ENCODE measurements around the gene ABCA1.
"Not testable (repeated sequence)": the region's sequence is repeated elsewhere in the genome, so short reads cannot be mapped to it uniquely, and the experiment has no call there.

Gene ABCA1

DNA sequence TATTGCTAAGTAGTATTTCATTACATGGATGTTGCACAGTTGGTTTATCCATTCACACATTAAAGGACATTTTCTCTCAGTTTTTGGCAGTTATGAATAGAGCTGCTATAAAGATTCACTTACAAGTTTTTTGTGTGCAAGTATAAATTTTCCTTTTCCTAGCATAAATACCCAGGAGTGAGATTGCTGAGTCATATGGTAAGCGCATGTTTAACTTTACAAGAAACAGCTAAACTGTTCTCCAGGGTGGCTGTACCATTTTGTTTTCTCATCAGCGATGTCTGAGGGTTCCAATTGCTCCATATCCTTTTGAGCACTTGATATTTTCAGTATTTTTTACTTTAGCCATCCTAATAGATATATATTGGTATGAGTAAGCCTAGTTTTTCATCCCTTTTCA, 16.4 kb upstream of the ABCA1 start:
- FAIRE-seq, result no peak

DNA sequence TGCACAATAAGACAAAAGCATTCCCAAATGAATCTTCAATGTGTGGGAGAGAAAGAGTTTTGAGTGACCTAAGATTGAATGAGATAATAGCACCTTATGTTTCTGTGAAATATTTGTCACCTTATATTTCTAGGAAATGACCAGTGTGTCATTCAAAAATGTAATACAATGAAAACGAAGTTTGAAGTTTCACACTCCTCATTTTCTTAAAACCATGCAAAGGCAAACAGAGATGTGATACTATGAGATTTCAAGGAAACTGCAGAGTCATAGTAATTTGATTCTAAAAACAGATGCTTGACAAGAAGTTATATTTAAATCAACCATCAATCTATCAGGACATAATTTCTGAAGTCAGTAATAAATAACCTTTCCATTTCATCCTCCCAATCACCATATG, 13.6 kb upstream of the ABCA1 start:
- no peak for FAIRE-seq

DNA sequence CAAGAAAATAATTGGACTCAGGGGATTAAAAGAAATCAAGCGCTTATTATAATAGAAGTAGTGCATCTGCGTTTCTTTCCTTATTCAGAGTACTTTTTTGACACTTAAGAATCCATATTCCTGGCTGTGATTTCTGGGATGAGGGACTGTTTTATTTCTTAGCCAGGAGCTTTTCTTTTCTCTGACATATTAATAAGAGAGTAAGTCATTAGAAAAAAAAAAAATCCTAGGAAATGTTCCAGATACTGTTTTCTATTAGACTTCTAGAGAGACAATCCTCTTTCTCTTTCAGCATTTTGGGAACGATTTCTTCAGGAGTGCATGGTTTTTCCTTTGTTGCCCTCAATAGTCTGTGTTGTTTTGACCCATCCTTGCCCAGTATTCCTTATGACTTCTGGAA, 8.3 kb upstream of the ABCA1 start:
- no peak for FAIRE-seq

DNA sequence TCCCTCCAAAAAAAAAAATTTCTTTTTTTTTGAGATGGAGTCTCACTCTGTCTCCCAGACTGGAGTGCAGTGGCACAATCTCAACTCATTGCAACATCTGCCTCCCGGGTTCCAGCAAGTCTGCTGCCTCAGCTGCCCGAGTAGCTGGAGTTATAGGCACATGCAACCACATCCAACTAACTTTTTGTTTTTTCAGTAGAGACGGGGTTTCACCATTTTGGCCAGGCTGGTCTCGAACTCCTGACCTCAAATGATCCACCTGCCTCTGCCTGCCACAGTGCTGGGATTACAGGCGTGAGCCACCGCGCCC, 7.5 kb upstream of the ABCA1 start:
- FAIRE-seq, result not testable (repeated sequence)

DNA sequence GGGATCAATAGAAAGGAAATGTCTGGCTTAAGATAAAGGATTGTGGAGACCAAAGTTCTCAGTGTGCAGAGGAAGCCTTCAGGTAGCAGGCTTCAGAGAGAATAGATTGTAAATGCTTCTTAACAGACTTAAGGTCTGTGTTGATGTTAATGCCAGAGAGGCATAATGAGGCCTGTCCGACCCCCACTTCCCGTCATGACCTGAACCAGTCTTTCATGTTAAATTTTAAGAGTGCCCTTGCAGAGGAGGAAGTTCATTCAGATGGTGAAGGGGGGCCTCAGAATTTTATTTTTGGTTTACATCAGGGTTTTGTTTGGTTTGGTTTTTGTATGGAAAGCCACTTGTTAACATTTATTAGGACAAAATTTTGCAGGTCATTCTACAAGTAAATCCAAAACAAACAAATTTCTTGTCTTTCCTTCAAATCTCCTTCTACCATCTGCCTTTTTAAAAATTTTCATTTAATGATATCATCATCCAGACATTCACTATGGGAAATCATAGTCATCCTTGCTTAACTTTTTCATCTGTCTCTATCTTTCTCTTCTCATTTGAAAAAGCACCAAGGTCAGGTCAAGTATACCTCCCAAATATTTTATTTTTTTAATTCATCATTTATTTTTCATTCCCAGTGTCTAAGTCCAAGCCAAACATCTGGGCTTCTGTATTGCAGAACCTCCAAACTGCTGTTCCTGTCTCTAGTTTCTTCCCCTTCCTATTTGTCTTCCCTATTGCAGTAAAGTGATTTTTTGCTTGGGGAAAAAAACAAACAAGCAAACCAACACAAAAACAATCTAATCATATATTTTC, 6.9 kb upstream of the ABCA1 start:
- FAIRE-seq, result no peak

DNA sequence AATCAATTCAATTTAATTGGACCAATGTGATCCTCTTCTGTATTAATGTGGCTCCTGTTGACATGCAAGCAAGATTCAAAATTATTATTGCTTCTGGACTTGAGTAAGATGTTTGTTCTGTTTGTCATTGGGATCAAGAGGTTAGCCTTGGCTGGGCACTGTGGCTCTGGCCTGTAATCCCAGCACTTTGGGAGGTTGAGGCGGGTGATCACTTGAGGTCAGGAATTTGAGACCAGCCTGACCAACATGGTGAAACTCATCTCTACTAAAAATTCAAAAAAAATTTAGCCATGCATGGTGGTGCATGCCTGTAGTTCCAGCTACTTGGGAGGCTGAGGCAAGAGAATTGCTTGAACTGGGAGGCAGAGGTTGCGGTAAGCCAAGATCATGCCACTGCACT, 5.1 kb upstream of the ABCA1 start:
- not testable (repeated sequence) for FAIRE-seq

DNA sequence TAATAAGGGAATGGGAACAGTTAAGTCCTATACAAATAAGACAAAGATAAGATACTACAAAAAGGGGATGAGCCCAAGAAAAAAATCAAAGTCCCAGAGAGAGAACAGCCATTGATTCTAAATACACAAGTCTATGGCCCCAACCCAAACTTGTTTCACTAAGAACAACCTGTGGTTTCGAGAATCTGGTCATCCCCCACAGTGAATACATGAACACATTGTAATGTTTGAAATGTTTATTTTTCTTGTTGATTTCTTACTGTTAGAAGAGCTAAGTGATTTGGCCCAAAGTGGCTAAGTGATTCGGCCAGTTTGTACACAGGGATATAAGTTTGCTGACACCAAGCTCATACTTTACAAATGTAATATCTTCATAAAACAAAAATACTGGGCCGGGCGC, 3.3 kb upstream of the ABCA1 start:
- FAIRE-seq, result no peak

DNA sequence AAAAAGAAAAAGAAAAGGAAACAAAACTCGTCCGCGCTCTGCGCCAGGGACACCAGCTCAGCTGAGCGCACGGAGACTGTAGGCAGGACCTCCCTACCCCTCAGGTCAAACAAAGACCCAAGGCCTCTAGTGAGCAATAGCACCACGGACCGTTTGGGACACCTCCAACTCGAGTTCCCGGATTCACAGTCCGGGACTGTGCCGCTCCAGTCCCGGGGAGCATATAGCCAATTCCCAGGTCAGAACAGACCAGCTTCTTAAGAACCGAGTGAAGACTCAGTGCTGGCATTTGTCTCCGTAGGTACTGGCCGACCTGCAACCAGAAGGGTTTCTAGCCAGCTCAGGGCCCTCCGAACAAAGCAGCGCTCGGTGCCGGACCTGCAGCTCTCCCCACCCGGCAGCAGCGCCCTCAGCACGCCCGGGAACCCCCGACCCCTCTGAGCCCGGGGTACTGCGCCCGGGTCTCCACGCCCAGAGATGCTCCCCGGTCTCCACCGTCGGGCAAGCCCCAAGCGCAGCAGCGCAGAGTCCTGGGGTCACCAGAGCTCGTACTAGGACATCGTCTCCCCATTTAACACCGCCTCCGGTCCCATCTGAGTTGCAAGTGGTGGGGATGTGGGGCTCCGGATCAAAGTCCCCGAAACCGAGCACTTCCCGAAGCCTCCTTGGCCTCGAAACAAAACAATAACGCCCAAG, 591 bp downstream of the ABCA1 start:
- no peak for FAIRE-seq

DNA sequence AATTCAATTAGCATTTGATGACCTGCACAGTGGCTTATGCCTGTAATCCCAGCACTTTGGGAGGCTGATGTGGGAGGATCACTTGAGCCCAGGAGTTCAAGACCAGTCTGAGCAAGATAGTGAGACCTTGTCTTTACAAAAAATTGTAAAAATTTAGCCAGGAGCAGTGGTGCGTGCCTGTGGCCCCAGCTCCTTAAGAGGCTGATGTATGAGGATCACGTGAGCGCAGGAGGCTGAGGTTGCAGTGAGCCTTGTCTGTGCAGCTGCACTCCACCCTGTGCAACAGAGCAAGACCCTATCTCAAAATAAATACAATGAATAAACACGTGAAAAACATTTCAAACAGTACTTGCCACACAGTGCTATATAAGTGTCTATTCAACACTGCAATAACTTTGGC, 4.2 kb downstream of the ABCA1 start:
- no peak for FAIRE-seq

DNA sequence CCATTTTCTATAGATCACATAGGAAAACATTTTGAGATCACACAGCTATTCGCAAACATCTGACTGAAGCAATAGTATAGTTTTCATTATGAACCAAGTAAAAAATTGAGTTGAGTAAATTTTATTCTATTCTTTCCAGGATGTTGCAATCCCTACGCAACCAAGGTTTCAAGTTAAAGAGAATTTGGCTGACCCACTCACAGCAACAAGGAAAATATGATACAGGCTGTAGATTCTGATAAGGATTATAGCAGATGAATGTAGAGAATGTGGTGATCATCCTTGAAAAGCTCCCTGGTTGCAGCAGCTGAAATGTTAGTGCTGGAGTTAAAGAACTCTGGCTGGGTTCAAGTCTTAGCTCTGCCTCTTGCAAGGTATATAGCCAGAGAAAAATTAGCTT, 4.7 kb downstream of the ABCA1 start:
- no peak for FAIRE-seq

DNA sequence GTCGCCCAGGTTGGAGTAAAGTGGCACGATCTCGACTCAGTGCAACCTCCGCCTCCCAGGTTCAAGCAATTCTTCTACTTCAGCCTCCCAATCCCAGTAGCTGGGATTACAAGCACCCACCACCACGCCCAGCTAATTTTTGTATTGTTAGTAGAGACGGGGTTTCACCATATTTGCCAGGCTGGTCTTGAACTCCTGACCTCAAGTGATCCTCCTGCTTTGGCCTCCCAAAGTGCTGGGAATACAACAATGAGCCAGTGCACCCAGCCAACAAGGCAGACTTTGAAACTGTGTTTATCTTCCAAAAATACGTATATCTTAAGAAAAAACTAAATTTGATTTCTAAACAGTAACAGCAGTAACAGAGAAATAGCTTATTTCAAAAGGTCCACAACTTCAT, 5.2 kb downstream of the ABCA1 start:
- FAIRE-seq, result not testable (repeated sequence)

DNA sequence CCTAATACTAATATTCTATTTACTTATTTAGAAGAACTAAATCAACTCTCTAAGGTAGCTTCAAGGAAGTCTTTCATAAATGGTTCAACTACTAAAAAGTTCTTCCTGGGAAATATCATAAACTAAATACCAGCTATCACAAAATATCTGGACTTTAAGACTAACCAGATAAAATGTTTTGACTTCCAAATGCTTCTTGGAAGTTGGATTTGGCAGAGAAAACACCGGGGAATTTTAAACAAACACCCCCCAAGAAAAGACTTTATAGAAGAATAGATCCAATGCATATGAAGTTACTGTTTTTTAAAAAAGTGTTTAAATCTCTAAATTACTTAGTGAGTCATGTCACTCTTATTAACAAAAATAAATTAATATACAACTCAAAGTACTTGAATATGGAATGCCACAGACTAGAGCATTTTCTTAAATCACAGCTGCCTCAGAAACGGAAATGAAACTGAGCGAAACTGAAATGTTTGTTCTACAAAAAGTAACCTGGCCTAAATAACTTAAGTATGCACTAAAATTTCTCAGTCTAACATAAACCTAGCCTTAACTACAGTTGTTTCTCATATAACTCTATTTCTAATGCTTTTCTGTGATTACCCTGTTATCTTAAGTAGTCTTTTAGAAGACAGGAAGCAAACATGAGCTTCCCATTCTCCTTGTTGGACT, 6.8 kb downstream of the ABCA1 start:
- FAIRE-seq, result no peak

DNA sequence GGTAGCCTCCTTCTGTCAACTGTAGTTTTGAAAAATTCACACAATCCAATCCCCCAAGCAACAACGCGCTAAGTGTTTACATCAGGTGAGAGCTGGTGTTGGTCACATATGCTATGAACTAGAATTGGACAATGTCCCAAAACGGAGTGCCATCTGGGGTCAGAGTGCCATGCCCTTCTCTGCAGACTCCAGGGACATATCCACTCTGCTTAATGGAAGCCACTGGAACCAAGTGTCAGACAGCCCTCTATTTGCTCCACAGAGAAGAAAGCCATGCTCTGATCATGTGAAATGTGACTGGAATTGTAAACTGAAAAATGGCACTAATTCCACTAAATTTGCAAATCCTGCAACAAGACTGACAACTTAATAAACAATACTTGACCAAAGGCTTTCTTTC, 12.2 kb downstream of the ABCA1 start:
- FAIRE-seq, result no peak

DNA sequence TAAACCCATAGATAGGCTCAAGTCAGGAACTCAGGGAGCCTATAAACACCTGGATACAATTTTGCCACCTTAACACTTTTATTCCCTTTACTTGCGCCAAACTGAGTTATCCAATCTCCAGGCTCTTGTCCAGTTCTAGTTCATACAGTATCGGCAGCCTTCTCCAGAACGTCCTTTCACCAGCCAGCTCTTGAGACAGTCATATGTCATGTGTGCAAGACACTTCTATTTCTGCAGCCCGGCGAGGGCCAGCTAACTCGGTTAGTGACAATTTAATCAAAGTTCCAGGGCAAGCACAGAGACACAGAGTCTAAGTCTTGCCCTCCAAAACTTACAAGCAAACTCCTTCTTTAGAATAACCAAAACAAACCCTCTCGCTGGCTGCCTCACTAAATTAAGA, 12.9 kb downstream of the ABCA1 start:
- no peak for FAIRE-seq

DNA sequence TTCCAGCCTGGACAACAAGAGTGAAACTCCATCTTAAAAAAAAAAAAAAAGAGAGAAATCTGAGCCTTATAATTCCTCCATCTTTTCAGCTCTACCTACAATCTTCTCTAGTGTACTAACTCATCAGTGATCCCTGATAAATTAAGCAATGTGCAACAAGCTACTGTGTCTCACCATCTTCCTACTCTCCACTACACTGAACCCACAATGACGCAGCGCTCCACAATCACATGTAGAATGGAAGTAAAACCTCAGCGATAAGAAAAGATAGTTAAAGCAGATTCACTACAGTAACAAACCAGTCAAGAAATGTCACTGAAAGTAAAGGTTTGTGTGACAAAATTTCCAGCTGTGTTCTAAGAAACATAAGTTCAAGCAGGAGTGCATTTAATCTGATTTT, 13.5 kb downstream of the ABCA1 start:
- FAIRE-seq, result no peak

DNA sequence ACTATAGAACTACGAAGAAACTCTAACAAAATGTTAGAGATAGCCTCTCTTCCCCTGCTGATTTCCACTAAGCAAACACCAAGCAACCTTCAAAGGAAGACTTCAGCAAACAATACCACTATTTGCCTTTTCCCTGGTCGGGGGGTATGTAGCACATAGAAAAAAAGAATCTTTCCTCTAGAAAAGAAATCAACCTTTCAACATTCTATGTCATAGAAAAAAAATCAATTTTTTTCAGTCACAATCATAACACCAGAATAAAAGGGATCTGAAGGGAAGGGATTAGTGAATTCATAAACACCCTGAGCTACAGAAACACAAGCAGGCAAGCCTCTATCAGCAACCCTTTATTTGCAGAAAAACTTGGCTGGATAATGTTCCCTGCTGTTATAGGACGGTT, 15.3 kb downstream of the ABCA1 start:
- no peak for FAIRE-seq

DNA sequence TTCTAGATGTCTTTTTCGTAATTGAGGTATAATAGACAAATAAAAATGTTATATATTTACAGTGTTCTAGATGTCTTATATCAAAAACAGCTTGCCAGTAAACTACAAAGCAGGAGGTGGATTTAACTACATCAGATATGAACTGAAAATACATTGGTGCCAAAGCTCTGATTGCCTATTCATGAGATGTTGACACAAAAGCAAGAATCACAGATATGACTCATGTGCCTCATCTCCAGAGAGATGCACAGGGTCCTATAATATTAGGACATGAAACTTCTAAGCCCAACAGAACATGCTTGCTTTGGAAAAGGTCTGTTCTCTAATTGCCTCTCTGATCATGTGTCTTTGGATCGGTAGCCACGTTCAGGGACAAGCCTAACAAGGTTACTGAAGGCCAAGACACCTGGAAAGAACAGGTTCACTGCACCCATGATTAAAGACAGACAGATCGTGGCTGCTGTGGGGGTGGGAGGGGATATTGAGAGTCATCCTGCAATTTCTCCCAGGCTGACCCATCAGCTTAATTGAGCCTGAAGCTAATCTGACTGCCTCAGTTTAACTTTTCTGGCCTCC, 16.8 kb downstream of the ABCA1 start:
- no peak for FAIRE-seq

DNA sequence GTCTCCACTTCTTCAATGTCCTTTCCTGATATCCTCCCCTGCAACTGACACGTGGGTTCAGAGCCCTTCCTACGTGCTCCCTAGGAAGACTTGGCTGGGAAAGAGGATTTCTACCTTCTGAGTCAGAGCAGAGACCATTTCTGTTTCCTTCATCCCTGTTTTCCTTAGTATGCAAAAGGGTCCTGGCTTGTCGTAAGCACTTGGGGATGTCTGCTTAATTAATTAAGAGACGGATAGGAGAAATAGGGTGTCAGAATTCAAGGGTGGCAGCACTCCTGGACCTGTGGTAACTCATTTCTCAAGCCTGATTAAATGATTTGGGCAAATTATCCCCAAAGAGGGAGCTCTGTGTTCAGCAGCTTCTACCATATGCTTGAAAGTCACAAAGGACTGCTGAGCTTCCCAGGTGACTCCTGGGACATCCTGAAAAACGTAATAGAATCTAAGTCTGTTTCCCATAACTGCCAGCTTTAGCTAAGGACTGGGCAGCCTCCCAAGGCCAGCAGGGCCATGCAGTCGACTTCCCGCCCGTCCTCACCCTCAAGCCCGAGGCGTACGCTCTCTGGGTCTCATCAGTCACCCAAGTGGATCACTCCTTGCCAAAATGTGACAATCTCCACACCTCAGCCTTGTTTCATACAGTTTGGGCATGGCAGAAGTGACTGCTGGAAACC, 20.5 kb downstream of the ABCA1 start:
- no peak for FAIRE-seq

DNA sequence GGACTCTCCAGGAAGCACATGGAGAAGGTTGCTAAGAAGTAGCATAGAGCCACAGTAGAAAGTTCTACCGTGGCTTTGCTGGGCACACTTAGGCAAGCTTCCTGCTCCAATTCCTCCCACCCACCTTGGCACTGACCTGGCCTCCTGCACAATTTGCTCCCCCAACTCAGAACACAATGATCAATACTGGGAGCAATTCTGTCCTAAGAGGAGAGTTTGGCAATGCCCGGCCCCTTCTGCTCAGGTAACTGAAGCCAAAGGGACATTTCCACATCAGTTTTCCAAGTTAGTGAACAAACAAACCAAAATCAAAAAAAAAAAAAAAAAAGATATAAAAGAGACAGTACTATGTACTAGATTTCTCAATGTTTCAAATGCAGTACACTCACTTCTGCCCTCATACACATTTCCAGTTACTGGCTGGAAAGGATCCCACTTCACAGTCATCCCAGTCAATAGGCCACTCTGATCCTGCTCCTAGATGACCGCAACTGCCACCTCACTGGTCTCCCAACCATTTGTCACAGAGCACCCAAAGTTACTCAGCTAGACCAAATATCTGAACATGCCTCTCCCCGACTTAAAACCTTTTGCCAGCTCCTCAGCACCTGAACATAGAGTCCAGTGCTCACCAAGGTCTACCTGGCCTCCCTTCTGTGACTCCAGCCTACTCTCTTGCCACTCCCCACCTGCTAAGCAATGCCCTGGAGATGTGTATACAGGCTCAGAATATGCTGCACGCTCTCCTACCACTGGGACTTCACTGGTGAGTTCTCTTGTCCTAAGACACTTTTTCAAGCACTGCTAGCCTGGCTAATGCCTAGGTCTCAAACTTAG, 21.3 kb downstream of the ABCA1 start:
- FAIRE-seq, result no peak

DNA sequence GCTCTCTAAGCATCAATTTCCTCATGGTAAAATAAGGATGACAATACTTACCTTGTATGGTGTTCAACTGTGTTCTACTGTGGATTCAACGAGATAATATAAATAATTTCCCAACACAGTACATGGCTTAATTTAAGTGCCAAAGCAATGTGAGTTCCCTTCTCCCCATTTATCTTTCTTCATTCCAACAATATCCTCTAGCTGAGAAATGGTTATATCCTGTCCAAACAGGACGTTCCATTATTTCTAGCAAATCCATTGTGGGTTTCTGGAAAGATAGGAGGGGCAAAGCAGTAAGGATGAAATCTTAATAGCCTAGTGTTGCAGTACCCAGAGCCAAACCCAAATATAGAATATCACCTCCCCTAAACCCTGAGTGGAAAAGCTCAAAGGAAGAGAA, 22.0 kb downstream of the ABCA1 start:
- no peak for FAIRE-seq

DNA sequence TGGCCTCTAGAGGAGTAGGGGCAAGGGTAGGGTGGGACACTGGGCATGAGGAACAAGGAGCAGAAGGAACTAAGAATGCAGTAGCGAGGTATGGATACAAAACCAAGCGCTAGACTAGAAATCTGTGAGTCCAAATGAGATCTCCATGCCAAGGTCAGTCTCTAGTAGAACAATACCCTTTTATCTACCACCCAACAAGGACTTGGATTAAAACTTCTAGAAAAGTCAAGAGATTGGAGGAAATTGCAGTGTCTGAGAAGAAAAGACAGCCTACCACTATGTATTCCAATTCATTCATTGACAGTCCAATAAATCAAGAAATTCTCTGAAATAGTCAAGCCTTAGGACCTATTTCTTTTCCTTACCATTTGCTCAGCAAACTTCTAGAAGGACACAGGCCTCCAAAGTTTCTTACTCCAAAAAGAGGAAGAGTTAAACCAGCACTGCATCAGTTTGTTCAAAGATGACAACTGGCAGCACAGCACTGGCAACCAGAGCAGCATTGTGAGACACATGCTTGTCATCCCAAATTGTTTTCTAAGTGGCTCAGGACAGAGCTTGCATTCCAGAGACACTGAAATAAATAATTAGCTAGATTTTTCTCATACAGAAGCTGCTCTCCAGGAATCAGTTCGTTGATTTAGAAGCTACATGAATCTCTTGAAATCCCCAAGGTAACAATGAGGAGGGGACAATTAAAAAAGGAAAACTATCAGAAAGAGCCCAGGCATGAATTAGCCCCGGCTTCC, 22.6 kb downstream of the ABCA1 start:
- no peak for FAIRE-seq

DNA sequence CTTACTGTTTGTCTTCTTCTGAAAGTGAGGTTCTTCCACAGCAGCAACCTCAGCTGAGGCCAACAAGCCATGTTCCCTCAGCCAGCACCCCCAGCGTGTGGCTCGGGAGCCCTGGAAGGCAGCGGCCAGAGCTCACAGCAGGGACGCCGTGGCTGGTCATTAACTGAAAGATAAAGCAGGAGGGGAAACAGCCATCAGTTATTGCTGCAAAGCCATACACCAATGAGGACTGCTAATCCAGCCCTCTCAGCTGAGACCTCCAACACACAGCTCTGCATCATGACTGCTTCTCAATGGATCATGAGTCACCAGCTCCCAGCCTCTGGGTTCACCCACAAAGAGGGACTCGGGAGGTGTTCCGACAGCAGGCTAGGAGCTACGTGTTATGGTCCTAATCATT, 24.3 kb downstream of the ABCA1 start:
- no peak for FAIRE-seq
